HG03060 (cell line): ENCODE measurements around the gene SETX.
"Not testable (repeated sequence)": the region's sequence is repeated elsewhere in the genome, so short reads cannot be mapped to it uniquely, and the experiment has no call there.

Experiments used
- ATAC-seq: cut with Tn5 transposase; IDR thresholded peaks from one replicate; pipeline ENCODE4 v1.9.1; 2021; ENCODE audit warnings: low read depth, moderate number of reproducible peaks; ENCODE audit not compliant: unreplicated experiment

SETX gene

DNA sequence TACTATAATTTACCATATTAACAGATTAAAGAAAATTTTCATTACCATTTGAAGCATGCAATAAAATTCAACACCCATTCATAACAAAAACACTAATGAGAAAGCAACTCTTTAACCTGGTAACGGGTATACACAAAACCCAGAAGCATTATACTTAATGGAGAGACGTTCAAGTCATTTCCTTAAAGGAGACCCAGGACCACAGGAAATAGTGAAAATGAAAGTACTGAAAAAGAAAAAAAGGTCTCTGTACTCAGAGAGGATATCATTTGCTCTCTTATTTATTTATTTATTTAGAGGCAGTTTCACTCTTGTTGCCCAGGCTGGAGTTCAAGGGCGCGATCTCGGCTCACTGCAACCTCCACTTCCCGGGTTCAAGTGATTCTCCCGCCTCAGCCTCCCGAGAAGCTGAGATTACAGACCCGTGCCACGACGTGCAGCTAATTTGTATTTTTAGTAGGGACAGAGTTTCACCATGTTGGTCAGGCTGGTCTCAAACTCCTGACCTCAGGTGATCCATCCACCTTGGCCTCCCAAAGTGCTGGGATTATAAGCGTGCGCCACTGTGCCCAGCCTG, 61.6 kb downstream of the SETX start:
- no peak for ATAC-seq

DNA sequence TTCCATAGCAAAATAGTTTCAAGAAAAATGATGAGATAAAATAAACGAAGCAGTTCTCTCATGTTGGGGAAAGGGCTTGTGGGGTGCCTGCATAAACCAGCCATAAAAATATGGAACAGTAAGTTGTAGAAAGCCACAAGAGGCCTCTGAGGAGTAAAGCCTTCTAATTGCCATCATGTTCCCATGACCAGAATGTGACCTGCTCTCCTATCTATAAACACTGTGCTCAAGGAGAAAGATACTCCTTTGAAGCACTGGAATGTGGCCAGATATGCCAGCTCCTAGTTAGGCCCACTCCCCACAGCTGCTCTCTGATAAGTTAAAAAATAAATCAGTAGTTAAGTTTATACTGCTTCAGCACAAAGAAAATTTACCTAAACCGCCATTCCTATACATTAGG, 65.8 kb downstream of the SETX start:
- no peak for ATAC-seq

DNA sequence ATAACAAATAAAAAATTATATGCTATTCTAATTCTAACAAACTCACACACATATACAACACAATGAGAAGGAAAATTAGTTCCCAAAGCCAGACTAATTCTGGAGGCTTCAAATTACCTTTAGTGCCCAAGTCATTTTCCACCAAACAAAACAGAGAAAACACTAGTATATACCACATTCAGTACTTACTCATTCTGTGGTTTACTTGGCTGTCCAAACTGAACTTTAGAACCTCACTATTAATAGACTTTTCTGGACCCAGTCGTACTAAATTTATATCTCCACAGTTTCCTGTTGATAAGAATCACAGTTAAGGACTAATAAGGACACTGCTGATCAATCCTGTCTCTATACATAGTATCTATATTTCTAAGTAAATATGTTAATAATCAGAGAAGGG, 66.4 kb downstream of the SETX start:
- no peak for ATAC-seq

DNA sequence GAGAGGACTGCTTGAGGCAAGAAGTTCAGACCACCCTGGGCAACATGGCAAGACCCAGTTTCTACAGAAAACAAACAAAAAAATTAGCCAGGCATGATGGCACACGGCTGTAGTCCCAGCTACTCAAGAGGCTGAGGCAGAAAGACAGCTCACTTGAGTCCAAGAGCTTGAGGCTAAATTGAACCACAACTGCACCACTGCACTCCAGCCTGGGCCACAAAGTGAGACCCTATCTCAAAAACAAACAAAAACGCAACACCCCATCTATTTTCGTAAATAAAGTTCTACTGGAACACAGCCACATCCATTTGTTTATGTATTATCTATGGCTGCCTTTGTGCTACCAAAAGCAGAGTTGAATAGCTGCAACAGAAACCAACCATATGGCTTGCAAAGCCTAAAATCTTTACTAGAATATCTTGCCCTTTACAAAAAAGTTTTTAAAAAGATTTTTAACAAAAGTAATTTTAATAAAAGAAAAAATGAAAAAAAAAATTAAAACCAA, 67.5 kb downstream of the SETX start:
- ATAC-seq, result no peak

DNA sequence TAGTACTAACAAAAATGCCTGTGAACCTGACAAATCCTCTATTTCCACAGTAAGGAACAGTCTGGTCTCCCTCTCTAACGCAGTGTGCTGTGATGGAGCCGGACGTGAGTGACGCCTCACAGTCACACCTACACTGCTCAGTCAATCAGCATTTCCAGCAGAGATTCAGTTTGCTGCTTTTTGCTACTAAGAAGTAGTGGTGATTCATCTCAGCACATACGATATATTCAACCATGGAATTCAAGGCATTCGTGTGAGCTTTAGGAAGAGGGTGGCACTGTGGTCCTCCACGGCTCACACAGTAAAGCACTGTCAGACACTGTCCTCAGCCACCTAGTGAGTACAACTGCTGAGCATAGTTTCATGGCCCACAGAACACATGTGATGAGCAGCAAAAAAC, 70.9 kb downstream of the SETX start:
- ATAC-seq, result no peak

DNA sequence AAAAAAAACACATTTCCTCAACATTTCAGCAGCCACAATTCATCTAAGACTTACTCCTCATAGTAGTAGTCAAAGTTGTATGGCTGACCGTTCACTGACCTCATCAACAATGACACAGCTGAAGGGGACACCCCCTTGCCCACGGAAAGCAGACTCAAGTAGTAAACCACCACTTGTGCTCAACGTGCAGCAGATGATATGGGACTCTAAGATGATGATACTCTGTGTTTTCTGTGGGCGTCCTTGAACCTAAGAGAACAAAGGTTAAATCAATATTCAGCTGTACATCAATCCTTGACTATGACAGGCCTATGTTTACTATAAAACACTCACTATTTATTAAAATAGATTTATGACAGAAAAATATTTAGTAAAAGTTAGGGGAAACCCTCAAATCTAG, 71.6 kb downstream of the SETX start:
- no peak for ATAC-seq

DNA sequence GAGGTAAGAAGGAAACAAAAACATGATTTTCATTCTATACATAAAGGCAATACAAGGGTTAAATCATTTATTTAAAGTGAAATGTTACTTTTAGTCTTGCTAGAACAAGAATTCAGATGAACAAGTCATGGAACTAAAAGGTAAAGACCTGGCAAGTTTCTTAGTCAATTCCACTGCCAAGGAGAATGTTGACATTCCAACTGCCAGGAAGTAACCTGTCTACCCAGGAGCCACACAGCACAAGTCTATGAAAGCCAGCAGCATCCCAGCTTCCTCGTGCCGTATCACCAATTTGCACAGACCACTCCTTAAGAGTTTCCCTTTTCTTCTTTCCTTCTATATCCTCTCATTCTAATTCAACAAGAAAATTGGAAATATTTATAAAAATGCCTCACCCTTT, 79.9 kb downstream of the SETX start:
- no peak for ATAC-seq

DNA sequence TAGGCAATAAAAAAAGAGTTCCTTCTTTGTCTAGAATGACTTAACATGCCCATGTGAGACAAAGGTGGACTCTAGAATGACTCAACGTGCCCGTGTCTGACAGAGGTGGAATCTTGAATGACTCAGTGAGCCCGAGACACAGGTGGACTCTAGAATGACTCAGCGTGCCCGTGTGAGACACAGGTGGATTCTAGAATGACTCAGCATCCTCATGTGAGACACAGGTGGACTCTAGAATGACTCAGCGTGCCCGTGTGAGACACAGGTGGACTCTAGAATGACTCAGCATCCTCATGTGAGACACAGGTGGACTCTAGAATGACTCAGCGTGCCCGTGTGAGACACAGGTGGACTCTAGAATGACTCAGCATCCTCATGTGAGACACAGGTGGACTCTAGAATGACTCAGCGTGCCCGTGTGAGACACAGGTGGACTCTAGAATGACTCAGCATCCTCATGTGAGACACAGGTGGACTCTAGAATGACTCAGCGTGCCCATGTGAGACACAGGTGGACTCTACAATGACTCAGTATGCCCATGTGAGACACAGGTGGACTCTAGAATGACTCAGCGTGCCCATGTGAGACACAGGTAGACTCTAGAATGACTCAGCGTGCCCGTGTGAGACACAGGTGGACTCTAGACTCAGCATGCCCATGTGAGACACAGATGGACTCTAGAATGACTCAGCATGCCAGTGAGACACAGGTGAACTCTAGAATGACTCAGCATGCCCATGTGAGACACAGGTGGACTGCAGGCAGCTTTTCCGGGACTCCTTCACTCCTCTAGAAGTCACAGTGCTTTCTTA, 84.9 kb downstream of the SETX start:
- ATAC-seq, result not testable (repeated sequence)

DNA sequence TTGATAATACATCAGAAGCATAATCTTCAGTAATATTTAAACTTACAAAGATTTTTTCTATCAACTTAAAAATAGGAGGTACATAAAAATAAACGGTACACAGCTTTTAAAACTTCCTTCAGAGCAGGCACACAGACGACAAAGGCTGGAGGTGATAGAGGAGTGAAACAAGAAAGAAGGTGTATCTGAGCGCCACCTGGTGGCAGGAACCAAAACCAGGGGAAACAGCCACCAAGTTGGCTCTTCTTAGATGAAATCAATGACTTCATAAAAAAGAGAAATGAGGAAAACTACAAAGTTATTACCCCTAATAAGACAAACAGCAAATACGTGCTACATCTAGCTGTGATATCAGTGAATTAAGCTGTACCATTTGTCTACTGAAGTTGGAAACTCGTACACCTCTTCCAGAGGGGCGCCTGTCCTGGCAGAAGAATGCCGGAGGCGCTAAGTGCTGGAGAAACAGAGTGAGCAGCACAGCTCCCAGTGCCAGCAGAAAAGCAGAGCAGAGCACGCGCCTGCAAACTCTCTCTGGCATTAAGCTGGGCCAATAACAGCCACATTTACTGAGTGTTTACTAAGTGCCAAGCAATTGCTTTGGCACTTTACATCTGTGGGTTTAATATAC, 85.9 kb downstream of the SETX start:
- no peak for ATAC-seq

DNA sequence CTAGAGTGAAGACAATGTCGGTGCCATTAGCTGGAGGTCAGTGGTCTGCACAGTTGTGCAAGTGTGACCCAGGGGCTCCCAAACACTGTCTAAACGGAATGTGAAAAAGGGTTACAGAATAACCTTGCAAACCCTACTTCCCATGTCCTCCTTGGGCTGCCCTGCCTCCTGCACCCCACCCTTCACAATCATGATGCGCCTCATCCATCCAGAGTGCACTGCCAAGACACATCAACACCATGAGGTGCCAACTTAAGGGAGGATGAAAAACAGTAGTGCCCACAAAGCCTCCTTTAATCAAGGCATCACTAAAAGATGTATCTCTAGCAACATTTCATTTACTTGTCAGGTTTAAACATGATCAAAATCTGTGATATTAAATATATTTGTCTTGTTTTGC, 87.1 kb downstream of the SETX start:
- ATAC-seq, result no peak

DNA sequence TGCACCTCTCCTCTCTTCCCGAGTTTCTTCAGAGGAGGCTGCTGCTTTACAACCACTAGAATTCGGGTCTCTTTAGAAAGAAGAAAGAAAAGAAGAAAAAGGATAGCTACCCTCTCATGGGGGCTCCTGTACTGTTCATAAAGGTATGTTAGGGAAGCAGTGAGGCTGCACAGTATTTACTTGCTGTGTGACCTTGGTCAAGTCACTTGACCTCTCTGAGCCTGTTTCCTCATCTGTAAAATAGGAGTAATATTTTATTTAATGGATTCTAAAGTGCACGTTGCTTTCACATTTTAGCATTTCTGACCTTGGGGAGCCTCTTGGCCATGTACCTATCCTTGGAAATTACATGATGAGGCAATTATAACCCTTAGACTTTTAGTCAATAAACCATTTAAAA, 88.8 kb downstream of the SETX start:
- ATAC-seq, result no peak

DNA sequence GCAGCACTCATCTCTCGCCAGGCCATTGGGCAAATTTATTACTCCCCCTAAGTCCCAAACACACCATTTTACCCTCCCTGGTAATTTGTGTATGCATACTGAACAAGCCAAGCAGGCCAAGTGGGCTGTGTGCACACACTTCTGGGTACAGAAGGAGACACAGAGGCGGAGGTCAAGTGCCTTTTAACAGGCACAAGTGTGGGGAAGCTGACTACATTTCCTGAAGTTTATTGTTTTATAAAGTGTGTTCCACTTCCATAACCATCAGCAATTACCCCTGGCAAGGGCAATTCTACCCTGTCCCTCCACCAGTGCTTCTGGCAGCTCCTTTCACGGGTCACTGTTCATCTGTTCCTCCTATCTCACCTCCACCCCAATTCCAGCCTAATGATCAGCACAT, 93.9 kb downstream of the SETX start:
- no peak for ATAC-seq

DNA sequence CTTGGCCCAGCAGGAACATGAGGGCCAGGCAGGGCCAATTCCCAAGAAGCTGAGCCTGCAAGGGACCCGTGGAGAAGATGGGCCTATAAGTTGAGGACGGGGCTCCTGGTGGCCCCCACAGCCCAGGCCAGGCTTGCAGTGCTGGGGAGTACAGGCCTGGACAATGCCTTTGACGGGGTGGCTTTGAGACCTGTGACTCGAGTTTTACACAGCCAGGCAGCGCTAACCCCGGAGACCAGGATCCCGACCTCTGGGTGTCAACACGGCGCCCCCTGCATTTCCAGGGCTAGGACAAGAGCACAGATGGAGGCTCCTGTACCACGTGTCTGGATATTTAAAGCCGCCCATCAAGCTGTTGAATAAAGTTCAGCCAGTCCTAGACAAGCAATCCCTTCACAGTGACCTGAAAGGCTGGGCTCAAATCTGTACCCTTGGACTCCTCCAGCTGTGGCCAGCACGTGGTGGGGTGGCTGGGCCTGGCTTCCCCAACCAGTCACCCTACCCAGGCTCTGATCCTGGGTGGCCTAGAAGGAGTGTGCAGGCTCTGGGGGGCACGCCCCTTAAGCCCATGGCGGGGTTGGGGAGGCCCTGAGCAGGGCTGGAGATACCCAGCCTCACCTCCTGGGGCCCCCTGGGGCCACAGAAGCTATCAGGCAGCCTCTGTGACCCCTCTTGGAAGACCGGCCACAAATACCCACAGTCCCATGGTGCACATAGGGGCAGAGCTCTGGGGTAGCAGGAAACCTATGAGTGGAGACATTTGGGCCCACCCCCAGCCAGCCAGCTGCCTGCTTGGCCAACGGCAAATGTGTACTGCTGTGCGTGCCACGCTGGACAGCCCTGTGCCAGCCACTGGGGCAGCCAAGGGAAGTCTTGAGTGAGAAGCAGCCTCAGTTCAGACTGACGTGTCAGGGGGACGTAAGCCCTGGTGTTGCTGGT, 104.2 kb downstream of the SETX start:
- no peak for ATAC-seq

DNA sequence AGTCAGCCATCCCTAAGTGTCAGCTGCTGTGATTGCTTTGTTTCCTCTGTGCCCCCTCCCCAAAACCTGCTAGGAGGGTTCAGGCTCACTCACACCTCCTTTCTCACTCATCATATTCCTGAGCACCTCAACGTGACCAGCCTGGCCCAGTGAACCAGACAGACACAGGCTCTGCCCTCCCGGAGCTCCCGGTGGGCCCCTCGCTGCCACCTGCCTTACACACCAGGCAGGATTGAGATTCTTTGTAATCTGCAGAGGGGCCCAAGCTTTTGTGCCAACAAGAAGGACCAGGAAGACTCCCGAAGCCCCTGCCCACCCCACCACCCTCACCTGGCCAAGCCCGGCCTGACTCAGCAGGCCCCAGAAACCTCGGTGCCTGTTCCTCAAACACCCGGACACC, 105.1 kb downstream of the SETX start:
- no peak for ATAC-seq

DNA sequence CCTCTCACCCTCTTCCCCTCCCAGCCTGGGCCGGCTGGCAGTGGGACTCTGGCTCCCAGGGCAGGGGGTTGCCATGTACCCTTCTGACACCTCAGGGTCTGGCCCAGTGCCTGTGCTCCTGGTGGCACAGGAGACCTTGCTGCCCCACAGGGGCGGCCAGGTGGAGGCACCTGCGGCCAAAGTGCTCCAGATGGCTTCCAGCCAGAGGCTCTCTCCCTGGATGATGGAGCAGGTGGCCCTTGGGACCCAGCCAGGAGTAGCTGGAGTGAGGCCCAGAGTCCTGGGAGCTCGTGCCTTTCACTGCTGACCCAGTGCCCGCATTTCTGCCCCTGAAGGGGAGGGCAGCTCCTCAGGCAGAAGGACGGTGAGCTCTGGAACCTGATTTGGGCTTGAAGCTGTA, 105.7 kb downstream of the SETX start:
- no peak for ATAC-seq

DNA sequence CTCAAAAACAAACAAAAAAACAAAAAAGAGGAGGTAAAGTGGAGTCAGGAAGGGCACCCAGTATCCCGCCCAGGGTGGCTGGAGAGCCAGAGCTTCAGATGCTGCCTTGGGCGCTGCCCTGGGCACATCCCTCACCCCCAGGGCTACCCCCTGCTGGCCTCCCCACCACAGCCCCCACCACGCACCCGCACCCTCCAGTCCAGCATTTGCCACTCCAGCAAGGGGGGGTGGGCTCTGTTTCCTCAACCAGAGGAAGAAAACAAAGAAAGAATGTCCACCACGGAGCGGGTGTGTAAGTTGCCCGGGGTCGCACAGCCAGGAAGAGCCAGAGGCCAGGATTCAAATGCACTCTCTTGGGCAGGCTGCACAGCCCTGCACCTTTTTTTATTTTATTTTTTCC, 106.8 kb downstream of the SETX start:
- ATAC-seq, result no peak

DNA sequence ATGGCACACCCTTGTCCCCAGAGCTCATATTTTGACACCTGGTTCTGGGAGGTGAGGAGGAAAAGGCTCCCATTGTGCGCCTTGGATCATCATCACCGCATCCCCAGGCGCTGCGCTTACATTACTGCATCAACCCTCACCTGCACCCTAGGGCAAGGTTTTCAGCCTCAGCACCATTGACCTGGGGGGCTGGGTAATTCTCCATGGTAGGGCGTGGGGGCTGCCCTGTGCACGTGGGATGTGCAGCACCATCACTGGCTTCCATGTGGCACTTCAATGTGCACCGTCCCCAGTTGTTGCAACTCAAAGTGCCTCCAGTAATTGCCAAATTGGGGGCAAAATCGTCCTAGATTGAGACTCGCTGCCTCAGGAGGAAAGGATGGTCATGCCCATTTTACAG, 109.3 kb downstream of the SETX start:
- ATAC-seq, result no peak

DNA sequence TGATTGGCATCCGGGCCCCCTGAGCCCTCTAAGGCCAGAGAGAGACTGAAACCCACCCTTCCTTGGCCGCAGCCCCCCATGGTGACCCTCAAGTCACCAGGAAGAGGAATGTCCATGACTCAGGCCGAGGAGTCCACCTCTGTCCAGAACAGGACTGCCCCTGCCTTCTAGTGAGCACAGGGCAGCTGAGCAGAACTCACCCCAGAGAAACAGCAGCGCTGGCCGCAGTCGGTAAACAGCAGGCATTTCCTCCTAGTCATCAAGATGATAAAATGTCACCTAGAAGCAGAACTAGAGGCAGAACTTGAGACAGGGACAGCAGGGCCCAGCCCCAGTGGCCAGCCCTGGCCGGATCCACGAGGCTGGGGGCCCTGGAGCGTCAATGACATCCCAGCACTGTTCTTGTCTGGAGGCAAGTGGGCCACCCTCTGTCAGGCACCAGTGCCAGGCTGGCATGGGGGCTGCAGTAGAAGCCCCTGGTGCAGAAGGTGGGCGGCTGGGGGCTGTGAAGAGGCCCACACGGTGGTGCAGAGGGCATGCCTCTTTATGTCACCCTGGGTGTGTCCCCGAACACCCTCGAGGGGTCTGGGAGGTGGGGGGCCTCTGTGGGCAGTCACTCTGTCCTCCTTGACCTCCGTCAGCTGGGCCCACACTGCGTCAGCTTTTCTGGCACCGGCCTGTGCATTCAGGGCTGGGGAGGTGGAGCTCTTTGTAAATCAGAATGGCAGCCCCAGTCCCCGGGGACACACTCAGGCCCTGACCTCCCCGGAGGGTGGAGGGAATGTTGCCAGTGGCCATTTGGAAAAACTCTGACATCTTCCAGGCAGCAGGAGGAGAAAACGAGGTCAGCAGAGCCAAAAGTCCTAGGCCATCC, 110.0 kb downstream of the SETX start:
- ATAC-seq, result no peak

DNA sequence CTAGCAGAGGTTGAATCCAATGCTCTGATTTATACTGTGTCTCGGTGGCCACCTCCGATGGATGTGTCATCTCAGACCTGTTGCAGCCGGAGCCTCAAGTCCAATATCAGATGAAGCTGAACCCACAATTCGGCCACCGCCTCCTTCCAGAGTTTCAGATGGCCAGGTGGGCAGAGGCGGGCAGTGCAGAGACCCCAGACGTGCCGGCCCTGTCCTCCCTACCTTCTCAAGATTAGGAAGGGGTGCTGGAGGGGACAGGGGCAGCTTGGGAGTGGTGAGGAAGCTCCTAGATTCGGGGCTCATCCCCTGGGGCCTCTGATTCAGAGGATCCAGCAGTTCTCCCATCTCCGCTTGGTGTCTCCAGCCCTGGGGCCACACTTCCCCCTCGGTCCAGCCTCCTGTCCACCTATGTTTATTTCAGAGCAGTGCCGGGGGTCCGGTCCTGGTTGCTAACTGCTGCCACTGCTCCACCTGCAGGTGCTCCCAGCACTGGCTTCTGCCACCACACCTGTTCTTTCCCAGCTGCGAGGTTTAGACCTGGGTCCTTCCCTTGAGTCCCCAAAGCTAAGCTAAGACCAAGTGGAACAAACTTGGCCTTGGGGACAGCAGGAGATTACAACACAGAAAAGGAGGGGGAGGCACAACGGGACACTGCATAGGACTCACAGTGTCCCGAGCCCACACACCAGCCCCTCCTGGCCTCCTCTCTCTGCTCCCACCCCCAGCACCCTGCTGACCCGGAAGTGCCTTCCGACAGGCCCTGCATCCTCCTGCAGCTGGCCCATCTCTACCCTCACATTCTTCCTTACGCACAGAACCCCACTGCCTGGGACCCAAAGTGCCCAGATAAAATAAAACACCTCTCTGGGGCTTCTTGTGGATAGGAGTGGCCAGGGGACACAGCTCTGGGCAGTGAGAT, 111.4 kb downstream of the SETX start:
- no peak for ATAC-seq
